Fibroblast of pulmonary artery (primary cell): Measurements from ENCODE around the gene MAPKAPK2.
"Not testable (repeated sequence)": the region's sequence is repeated elsewhere in the genome, so short reads cannot be mapped to it uniquely, and the experiment has no call there.

Experiments used
- DNase-seq: peaks from one replicate; pipeline ENCODE4 v3.0.0-alpha.2; 2010; ENCODE audit warnings: low read depth
- H3K4me3 ChIP-seq: replicated peaks from 2 replicates; pipeline ENCODE4 v1.5.1; 2011; ENCODE audit warnings: low read depth, mild to moderate bottlenecking, control low read depth, low read length, moderate library complexity
- CTCF ChIP-seq: IDR thresholded peaks from 2 replicates; pipeline ENCODE4 v1.5.1; 2011; ENCODE audit warnings: mild to moderate bottlenecking, control low read depth, low read length, inconsistent platforms; ENCODE audit errors: missing control alignments

MAPKAPK2 gene

GRCh38 chr1:206776229-206776628 lies 91.5 kb downstream of the MAPKAPK2 start:
- no peak for TF ChIP-seq CTCF
- peak; percentile 21 for DNase-seq
- no peak overlapping the region for H3K4me3 ChIP-seq

GRCh38 chr1:206778031-206778430 lies 93.3 kb downstream of the MAPKAPK2 start:
- no peak for DNase-seq
- no peak overlapping the region for H3K4me3 ChIP-seq
- TF ChIP-seq CTCF = no peak

- not testable (repeated sequence) for DNase-seq, H3K4me3 ChIP-seq
These were observed 94.2 kb downstream of the MAPKAPK2 start for GRCh38 chr1:206778911-206779310.

- no peak for TF ChIP-seq CTCF
- no peak overlapping the region for H3K4me3 ChIP-seq
- DNase-seq = no peak
These were observed 94.9 kb downstream of the MAPKAPK2 start for GRCh38 chr1:206779638-206780037.

GRCh38 chr1:206782448-206782847 lies 97.7 kb downstream of the MAPKAPK2 start:
- no peak overlapping the region for H3K4me3 ChIP-seq
- no peak for TF ChIP-seq CTCF
- DNase-seq = no peak

- DNase-seq = no peak
- no peak for TF ChIP-seq CTCF
These were observed 98.8 kb downstream of the MAPKAPK2 start for GRCh38 chr1:206783506-206783905.

More at GRCh38 chr1:206783506-206783905, 98.8 kb downstream of the MAPKAPK2 start:
- no peak overlapping the region for H3K4me3 ChIP-seq
